HG02610 (cell line): ENCODE results near the gene GALNT7.
A peak's percentile ranks its signal among the peaks of the same experiment; 100 is the strongest.

Experiments used
- ATAC-seq: cut with Tn5 transposase; IDR thresholded peaks from one replicate; pipeline ENCODE4 v1.9.1; 2021; ENCODE audit warnings: mild to moderate bottlenecking, moderate library complexity; ENCODE audit not compliant: unreplicated experiment

GALNT7 gene

GRCh38 chr4:173288698-173289352 is 120.2 kb downstream of the GALNT7 start:
- ATAC-seq, result peak; percentile 55

GRCh38 chr4:173289353-173289727 is 120.7 kb downstream of the GALNT7 start:
- ATAC-seq, result no peak

- ATAC-seq, result no peak
These were observed 123.3 kb downstream of the GALNT7 start for GRCh38 chr4:173291899-173292298.

GRCh38 chr4:173293663-173294062 is 125.1 kb downstream of the GALNT7 start:
- ATAC-seq, result no peak

- no peak for ATAC-seq
These were observed 125.8 kb downstream of the GALNT7 start for GRCh38 chr4:173294444-173294843.

- ATAC-seq, result peak; percentile 59
These were observed 133.0 kb downstream of the GALNT7 start for GRCh38 chr4:173301518-173302201.

GRCh38 chr4:173307778-173308177 is 139.2 kb downstream of the GALNT7 start:
- ATAC-seq, result no peak

- no peak for ATAC-seq
These were observed 142.8 kb downstream of the GALNT7 start for GRCh38 chr4:173311368-173311767.

- no peak for ATAC-seq
These were observed 146.1 kb downstream of the GALNT7 start for GRCh38 chr4:173314715-173315114.

GRCh38 chr4:173316060-173316459 is 147.4 kb downstream of the GALNT7 start:
- ATAC-seq, result no peak

- no peak for ATAC-seq
These were observed 148.4 kb downstream of the GALNT7 start for GRCh38 chr4:173317004-173317403.

- ATAC-seq, result peak; percentile 30
These were observed 149.6 kb downstream of the GALNT7 start for GRCh38 chr4:173318240-173318639.

GRCh38 chr4:173318648-173319211 is 150.1 kb downstream of the GALNT7 start:
- peak; percentile 73 for ATAC-seq

- ATAC-seq, result no peak
These were observed 151.1 kb downstream of the GALNT7 start for GRCh38 chr4:173319696-173320095.

GRCh38 chr4:173325007-173325736 is 156.6 kb downstream of the GALNT7 start:
- no peak for ATAC-seq

- ATAC-seq, result no peak
These were observed 159.8 kb downstream of the GALNT7 start for GRCh38 chr4:173328236-173328901.

GRCh38 chr4:173330590-173330989 is 162.0 kb downstream of the GALNT7 start:
- ATAC-seq, result no peak

- no peak for ATAC-seq
These were observed 163.4 kb downstream of the GALNT7 start for GRCh38 chr4:173332021-173332487.

GRCh38 chr4:173332963-173333657 is 164.5 kb downstream of the GALNT7 start:
- no peak for ATAC-seq

- ATAC-seq, result no peak
These were observed 165.1 kb downstream of the GALNT7 start for GRCh38 chr4:173333658-173334084.
